Panc1 (cell line): ENCODE results near the gene TANGO2. TPM values are rescaled to one million over a fixed set of nuclear protein-coding genes. Genes with fewer than 3 reads are reported as not detected.

Experiments used
- ATAC-seq: fragments of 200-7000 bp; cut with Tn5 transposase; 2 replicates; pipeline ENCODE4 v1.9.1; 2020; ENCODE audit warnings: mild to moderate bottlenecking, moderate library complexity
- BruUV-seq: library from RNA; stranded (reverse); fragments of 400-500 nt; replicated peaks from 2 replicates; lab custom pipeline; 2021; lab: Mats Ljungman, UMichigan
- CTCF ChIA-PET: fragments of 300-600 bp; sonication (Branson Sonifier 250); formaldehyde crosslinking; loops from one replicate; lab custom pipeline; 2022; ENCODE audit warnings: antibody characterized with exemption; lab: Charles Lee
- POLR2A ChIA-PET: fragments of 300-600 bp; sonication (Branson Sonifier 250); formaldehyde crosslinking; loops from one replicate; lab custom pipeline; 2022; ENCODE audit warnings: antibody characterized with exemption; lab: Charles Lee
- DNase-seq: peaks from one replicate; pipeline ENCODE4 v3.0.0-alpha.2; 2010; ENCODE audit warnings: low read depth, low spot score
- H3K27ac ChIP-seq: 2 replicates; pipeline ENCODE4 v1.5.1; 2011; ENCODE audit warnings: mild to moderate bottlenecking, low read length, inconsistent platforms
- H3K27me3 ChIP-seq: fragments of 200-500 bp; sonication (Bioruptor generic); 2 replicates; pipeline ENCODE4 v1.6.0; 2014; ENCODE audit warnings: low read length, inconsistent platforms; ENCODE audit not compliant: control insufficient read depth, insufficient read depth
- H3K36me3 ChIP-seq: fragments of 200-500 bp; sonication (Bioruptor generic); 2 replicates; pipeline ENCODE4 v1.5.1; 2014; ENCODE audit warnings: inconsistent platforms, mild to moderate bottlenecking, low read length, moderate library complexity; ENCODE audit not compliant: control insufficient read depth, insufficient read depth
- H3K4me1 ChIP-seq: 2 replicates; pipeline ENCODE4 v1.5.1; 2011; ENCODE audit warnings: inconsistent platforms, mild to moderate bottlenecking, low read length, moderate library complexity; ENCODE audit not compliant: control insufficient read depth, insufficient read depth
- H3K4me3 ChIP-seq, 2 experiments: 2 replicates each; pipeline ENCODE4 v1.5.1; 2011 to 2012; ENCODE audit warnings: low read depth in 2 of 2, low read length in 2 of 2, mild to moderate bottlenecking in 2 of 2, inconsistent platforms in 1 of 2, moderate library complexity in 1 of 2
- H3K9me3 ChIP-seq: fragments of 200-500 bp; sonication (Bioruptor generic); 2 replicates; pipeline ENCODE4 v1.5.1; 2014; ENCODE audit warnings: low read depth, mild to moderate bottlenecking, inconsistent platforms, low read length, moderate library complexity; ENCODE audit not compliant: control insufficient read depth, insufficient read depth
- POLR2AphosphoS5 ChIP-seq: IDR thresholded peaks from 2 replicates; pipeline ENCODE4 v1.6.1; 2012; ENCODE audit warnings: mild to moderate bottlenecking, low read depth, low read length, moderate library complexity
- SIN3A ChIP-seq: IDR thresholded peaks from 2 replicates; pipeline ENCODE4 v1.6.1; 2012; ENCODE audit warnings: low read depth, mild to moderate bottlenecking, low read length, moderate library complexity, borderline replicate concordance; ENCODE audit not compliant: insufficient read depth
- TCF7L2 ChIP-seq: IDR thresholded peaks from 2 replicates; pipeline ENCODE4 v1.6.1; 2011; ENCODE audit warnings: mild to moderate bottlenecking, low read depth, low read length, inconsistent platforms
- in situ Hi-C: cut with HindIII; loops from 2 replicates; pipeline ENCODE4 v1.10.0; 2016; ENCODE audit warnings: low sequenced_read_pairs, low pct_unique_long_range_greater_than_20kb
- intact Hi-C: fragments of 100-400 bp; cut with micrococcal nuclease; formaldehyde crosslinking; loops from one replicate; pipeline ENCODE4 v1.10.0; 2022; ENCODE audit not compliant: unreplicated experiment
- total RNA-seq: library from RNA; stranded (reverse); gene quantifications from one replicate; pipeline ENCODE4 v1.2.1, GENCODE V29; 2021; ENCODE audit not compliant: unreplicated experiment
- TF ChIP-seq, protein P1 (sequence below), 2 experiments: IDR thresholded peaks; 2 replicates each; pipeline ENCODE4 v1.6.1; 2011 to 2012; ENCODE audit warnings: low read depth in 2 of 2, control low read depth in 1 of 2, low read length in 1 of 2, mild to moderate bottlenecking in 1 of 2, moderate library complexity in 1 of 2; ENCODE audit not compliant: insufficient read depth in 1 of 2
- TF ChIP-seq, protein P2 (sequence below): fragments of 450-650 bp; IDR thresholded peaks from 2 replicates; pipeline ENCODE4 v1.5.1; 2017; ENCODE audit warnings: mild to moderate bottlenecking

TANGO2 gene
- total RNA-seq, 1 experiment from 2014 or later: 32.2 TPM

- no TSS peak for BruUV-seq
- no peak overlapping the region for H3K4me3 ChIP-seq
Measured at GRCh38 chr22:19983741-19984140, 37.2 kb upstream of the TANGO2 start.

GRCh38 chr22:19984201-19984753 lies 36.6 kb upstream of the TANGO2 start:
- peak; percentile 61 for ATAC-seq
- intact Hi-C loops: no loop called here
- no peaks in the 10 kb centered on the region for H3K27me3 ChIP-seq
- CTCF ChIA-PET: interaction anchor here (1.5 kb wide), 1 partner anchor 30 kb away, joined by 3 read pairs; no protein-coding TSS in a partner anchor
- no peaks in the 10 kb centered on the region for H3K36me3 ChIP-seq
- peak; percentile 64 for DNase-seq
- no peaks in the 10 kb centered on the region for H3K9me3 ChIP-seq
- H3K4me3 ChIP-seq: no peak overlapping the region
- no peak overlapping the region for H3K27ac ChIP-seq
- peaks cover 12% of the 10 kb centered on the region; the same call in 1 of the 2 replicates for H3K4me1 ChIP-seq
- no TSS peak for BruUV-seq
- TF ChIP-seq TCF7L2: no peak
- TF ChIP-seq SIN3A: no peak
- TF ChIP-seq POLR2AphosphoS5: no peak
- TF ChIP-seq, protein P1, sequence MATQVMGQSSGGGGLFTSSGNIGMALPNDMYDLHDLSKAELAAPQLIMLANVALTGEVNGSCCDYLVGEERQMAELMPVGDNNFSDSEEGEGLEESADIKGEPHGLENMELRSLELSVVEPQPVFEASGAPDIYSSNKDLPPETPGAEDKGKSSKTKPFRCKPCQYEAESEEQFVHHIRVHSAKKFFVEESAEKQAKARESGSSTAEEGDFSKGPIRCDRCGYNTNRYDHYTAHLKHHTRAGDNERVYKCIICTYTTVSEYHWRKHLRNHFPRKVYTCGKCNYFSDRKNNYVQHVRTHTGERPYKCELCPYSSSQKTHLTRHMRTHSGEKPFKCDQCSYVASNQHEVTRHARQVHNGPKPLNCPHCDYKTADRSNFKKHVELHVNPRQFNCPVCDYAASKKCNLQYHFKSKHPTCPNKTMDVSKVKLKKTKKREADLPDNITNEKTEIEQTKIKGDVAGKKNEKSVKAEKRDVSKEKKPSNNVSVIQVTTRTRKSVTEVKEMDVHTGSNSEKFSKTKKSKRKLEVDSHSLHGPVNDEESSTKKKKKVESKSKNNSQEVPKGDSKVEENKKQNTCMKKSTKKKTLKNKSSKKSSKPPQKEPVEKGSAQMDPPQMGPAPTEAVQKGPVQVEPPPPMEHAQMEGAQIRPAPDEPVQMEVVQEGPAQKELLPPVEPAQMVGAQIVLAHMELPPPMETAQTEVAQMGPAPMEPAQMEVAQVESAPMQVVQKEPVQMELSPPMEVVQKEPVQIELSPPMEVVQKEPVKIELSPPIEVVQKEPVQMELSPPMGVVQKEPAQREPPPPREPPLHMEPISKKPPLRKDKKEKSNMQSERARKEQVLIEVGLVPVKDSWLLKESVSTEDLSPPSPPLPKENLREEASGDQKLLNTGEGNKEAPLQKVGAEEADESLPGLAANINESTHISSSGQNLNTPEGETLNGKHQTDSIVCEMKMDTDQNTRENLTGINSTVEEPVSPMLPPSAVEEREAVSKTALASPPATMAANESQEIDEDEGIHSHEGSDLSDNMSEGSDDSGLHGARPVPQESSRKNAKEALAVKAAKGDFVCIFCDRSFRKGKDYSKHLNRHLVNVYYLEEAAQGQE (IDR thresholded peaks at IDR 0.05; ENCODE audit: insufficient read depth in 1 of 2, low read depth in 2 of 2, low read length in 1 of 2): no peak
- in situ Hi-C loops: no loop called here
- POLR2A ChIA-PET: no interaction called here

More at GRCh38 chr22:19983741-19984140, 37.2 kb upstream of the TANGO2 start:
- no peaks in the 10 kb centered on the region for H3K36me3 ChIP-seq
- TF ChIP-seq, protein P2, sequence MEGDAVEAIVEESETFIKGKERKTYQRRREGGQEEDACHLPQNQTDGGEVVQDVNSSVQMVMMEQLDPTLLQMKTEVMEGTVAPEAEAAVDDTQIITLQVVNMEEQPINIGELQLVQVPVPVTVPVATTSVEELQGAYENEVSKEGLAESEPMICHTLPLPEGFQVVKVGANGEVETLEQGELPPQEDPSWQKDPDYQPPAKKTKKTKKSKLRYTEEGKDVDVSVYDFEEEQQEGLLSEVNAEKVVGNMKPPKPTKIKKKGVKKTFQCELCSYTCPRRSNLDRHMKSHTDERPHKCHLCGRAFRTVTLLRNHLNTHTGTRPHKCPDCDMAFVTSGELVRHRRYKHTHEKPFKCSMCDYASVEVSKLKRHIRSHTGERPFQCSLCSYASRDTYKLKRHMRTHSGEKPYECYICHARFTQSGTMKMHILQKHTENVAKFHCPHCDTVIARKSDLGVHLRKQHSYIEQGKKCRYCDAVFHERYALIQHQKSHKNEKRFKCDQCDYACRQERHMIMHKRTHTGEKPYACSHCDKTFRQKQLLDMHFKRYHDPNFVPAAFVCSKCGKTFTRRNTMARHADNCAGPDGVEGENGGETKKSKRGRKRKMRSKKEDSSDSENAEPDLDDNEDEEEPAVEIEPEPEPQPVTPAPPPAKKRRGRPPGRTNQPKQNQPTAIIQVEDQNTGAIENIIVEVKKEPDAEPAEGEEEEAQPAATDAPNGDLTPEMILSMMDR: no peak
- TF ChIP-seq TCF7L2: no peak
- no peak for TF ChIP-seq POLR2AphosphoS5
- TF ChIP-seq SIN3A: no peak
- TF ChIP-seq, protein P1 (IDR thresholded peaks at IDR 0.05; ENCODE audit: insufficient read depth in 1 of 2, low read depth in 2 of 2, low read length in 1 of 2): no peak
- peaks cover 12% of the 10 kb centered on the region; the same call in 1 of the 2 replicates for H3K4me1 ChIP-seq
- in situ Hi-C loops: no loop called here
- ChIA-PET POLR2A (no interaction called here), CTCF (interaction anchor here (1.5 kb wide), 1 partner anchor 31 kb away, joined by 3 read pairs; no protein-coding TSS in a partner anchor)
- no peak for DNase-seq
- H3K27ac ChIP-seq: no peak overlapping the region
- intact Hi-C loops: no loop called here
- no peaks in the 10 kb centered on the region for H3K9me3 ChIP-seq
- ATAC-seq: no peak
- H3K27me3 ChIP-seq: no peaks in the 10 kb centered on the region
